ENCODE measurements around the gene XK. TPM values are rescaled to one million over a fixed set of nuclear protein-coding genes. Genes with fewer than 3 reads are reported as not detected.
A peak's percentile ranks its signal among the peaks of the same experiment; 100 is the strongest.

The XK gene
- total and polyA plus RNA-seq, 9 of the 15 experiments (the other 6 are each of a cell fraction or from before 2014, with no cell fraction given), result 4.0 to 21.6 (median 11.6) TPM

DNA sequence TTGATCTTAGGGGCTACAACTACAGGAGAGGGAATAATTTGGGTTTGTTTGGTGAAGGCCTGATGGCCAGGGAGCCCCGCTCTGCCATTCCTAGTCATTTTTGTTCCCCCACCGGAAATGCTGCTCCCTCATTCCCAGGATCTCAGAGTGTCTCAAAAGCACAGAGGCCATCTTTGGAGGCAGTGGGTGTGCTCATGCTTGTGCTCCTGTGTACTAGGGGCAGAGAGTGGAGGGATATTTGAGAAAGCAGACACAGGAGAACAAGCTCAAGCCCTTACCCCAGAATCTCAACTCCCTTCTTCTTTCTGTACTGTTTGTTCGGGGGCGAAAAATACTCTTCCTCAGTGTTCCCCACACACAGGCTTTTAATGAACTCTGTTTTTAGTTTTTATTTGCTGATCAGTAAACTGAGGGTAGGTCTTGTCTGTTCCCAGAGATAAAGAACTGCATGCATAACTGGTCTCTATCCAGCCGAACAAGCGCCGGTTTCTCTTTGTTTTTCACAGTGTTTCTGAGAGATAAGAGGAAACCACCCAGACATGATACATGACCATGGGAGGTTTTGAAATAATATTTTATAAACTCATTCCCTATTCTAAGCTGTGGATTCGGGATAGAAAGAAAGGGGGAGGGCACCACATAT lies 32.9 kb upstream of the XK start (continued):
- TF ChIP-seq CBFA2T2 (conservative IDR thresholded peaks at IDR 0.05) (peak; percentile 92), CXXC5 (CRISPR knock-in tag; IDR thresholded peaks at IDR 0.05) (peak; percentile 17; the same call in 1 of the 2 replicates), MEIS2 (IDR thresholded peaks at IDR 0.05; ENCODE audit: partially characterized antibody) (peak; percentile 88), NEUROD1 (IDR thresholded peaks at IDR 0.05; ENCODE audit: borderline replicate concordance, low read depth, low read length, partially characterized antibody) (peak; percentile 35), EP300 (IDR thresholded peaks at IDR 0.05; ENCODE audit: low read length) (peak; percentile 93), HDAC3 (IDR thresholded peaks at IDR 0.05; ENCODE audit: borderline replicate concordance, partially characterized antibody) (peak; percentile 68), TCF7 (IDR thresholded peaks at IDR 0.05; ENCODE audit: borderline replicate concordance) (no peak), MCM2 (IDR thresholded peaks at IDR 0.05; ENCODE audit: low read depth) (no peak), ZNF224 (CRISPR knock-in tag; IDR thresholded peaks at IDR 0.05) (no peak), ZNF239 (CRISPR knock-in tag; IDR thresholded peaks at IDR 0.05) (no peak), C11orf30 (IDR thresholded peaks at IDR 0.05; ENCODE audit: low read depth) (no peak), FUS (optimal IDR thresholded peaks at IDR 0.05; ENCODE audit: low read depth, low read length) (no peak), ZNF766 (CRISPR knock-in tag; conservative IDR thresholded peaks at IDR 0.05) (0 out of 2 replicates have a peak, but pooled peaks have one; percentile 46), ZNF133 (CRISPR knock-in tag; IDR thresholded peaks at IDR 0.05) (no peak), JUND (IDR thresholded peaks at IDR 0.05; ENCODE audit: borderline replicate concordance, low read depth, low read length) (0 out of 2 replicates have a peak, but pooled peaks have one; percentile 24), JUND (tag; IDR thresholded peaks at IDR 0.05; ENCODE audit: borderline replicate concordance, low read depth, low read length) (no peak), CREB1 (IDR thresholded peaks at IDR 0.05) (peak; percentile 46; the same call in 1 of the 2 replicates), CREB1 (CRISPR knock-in tag; IDR thresholded peaks at IDR 0.05) (no peak), SETDB1 (IDR thresholded peaks at IDR 0.05; ENCODE audit: low read length) (no peak), ELF4 (CRISPR knock-in tag; IDR thresholded peaks at IDR 0.05) (0 out of 2 replicates have a peak, but pooled peaks have one; percentile 41)
- TF ChIP-seq, protein P1, sequence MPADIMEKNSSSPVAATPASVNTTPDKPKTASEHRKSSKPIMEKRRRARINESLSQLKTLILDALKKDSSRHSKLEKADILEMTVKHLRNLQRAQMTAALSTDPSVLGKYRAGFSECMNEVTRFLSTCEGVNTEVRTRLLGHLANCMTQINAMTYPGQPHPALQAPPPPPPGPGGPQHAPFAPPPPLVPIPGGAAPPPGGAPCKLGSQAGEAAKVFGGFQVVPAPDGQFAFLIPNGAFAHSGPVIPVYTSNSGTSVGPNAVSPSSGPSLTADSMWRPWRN (IDR thresholded peaks at IDR 0.05; ENCODE audit: low read depth), result 0 out of 2 replicates have a peak, but pooled peaks have one; percentile 37
- TF ChIP-seq, protein P2, sequence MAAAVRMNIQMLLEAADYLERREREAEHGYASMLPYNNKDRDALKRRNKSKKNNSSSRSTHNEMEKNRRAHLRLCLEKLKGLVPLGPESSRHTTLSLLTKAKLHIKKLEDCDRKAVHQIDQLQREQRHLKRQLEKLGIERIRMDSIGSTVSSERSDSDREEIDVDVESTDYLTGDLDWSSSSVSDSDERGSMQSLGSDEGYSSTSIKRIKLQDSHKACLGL (CRISPR knock-in tag; IDR thresholded peaks at IDR 0.05; ENCODE audit: borderline replicate concordance, poor library complexity, severe bottlenecking), result no peak
- TF ChIP-seq, protein P3, sequence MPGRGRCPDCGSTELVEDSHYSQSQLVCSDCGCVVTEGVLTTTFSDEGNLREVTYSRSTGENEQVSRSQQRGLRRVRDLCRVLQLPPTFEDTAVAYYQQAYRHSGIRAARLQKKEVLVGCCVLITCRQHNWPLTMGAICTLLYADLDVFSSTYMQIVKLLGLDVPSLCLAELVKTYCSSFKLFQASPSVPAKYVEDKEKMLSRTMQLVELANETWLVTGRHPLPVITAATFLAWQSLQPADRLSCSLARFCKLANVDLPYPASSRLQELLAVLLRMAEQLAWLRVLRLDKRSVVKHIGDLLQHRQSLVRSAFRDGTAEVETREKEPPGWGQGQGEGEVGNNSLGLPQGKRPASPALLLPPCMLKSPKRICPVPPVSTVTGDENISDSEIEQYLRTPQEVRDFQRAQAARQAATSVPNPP (IDR thresholded peaks at IDR 0.05; ENCODE audit: borderline replicate concordance, insufficient read depth, insufficient read length), result no peak
- TF ChIP-seq, protein P4, sequence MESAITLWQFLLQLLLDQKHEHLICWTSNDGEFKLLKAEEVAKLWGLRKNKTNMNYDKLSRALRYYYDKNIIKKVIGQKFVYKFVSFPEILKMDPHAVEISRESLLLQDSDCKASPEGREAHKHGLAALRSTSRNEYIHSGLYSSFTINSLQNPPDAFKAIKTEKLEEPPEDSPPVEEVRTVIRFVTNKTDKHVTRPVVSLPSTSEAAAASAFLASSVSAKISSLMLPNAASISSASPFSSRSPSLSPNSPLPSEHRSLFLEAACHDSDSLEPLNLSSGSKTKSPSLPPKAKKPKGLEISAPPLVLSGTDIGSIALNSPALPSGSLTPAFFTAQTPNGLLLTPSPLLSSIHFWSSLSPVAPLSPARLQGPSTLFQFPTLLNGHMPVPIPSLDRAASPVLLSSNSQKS (CRISPR knock-in tag; IDR thresholded peaks at IDR 0.05), result no peak
- TF ChIP-seq, protein P5, sequence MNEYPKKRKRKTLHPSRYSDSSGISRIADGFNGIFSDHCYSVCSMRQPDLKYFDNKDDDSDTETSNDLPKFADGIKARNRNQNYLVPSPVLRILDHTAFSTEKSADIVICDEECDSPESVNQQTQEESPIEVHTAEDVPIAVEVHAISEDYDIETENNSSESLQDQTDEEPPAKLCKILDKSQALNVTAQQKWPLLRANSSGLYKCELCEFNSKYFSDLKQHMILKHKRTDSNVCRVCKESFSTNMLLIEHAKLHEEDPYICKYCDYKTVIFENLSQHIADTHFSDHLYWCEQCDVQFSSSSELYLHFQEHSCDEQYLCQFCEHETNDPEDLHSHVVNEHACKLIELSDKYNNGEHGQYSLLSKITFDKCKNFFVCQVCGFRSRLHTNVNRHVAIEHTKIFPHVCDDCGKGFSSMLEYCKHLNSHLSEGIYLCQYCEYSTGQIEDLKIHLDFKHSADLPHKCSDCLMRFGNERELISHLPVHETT (CRISPR knock-in tag; conservative IDR thresholded peaks at IDR 0.05 in 1 of 2, IDR thresholded peaks at IDR 0.05 in 1 of 2), result peak in 1 of 2 experiments; percentile 35; a peak in 1 of 4 replicates

Data from K562 (cell line).